Measurements from ENCODE around the gene NDUFB10. TPM values are rescaled to one million over a fixed set of nuclear protein-coding genes. Genes with fewer than 3 reads are reported as not detected.

Gene NDUFB10
- total and polyA plus RNA-seq, 7 experiments from 2014 or later: 40.0 to 180 (median 72.9) TPM

- DNase-seq (no peak), ATAC-seq (no peak)
- Mint-ChIP-seq H3K27me3 (peaks cover 15 to 36% (median 27%) of the 10 kb centered on the region in 5 donors), H3K27ac (no peak overlapping the region), H3K4me1 (peaks cover 0 to 5% (median 0%) of the 10 kb centered on the region in 7 donors), H3K36me3 (no peaks in the 10 kb centered on the region), H3K4me3 (no peak overlapping the region), H3K9me3 (no peaks in the 10 kb centered on the region)
- Histone ChIP-seq H3K27me3 (ENCODE audit: control insufficient read depth in 2 of 2, insufficient read depth in 2 of 2, low read length in 2 of 2) (peaks cover 0 to 2% of the 10 kb centered on the region in 2 donors), H3K9me3 (ENCODE audit: control insufficient read depth in 2 of 3, low read length in 3 of 3) (no peaks in the 10 kb centered on the region), H3K27ac (ENCODE audit: low read depth, low read length) (no peak overlapping the region), H3K4me1 (ENCODE audit: control insufficient read depth in 2 of 2, insufficient read depth in 2 of 2, low read length in 2 of 2) (no peaks in the 10 kb centered on the region), H3K4me3 (ENCODE audit: low read length) (no peak overlapping the region), H3K36me3 (ENCODE audit: control insufficient read depth in 2 of 3, insufficient read depth in 3 of 3, low read length in 3 of 3) (no peaks in the 10 kb centered on the region)
- POLR2A ChIA-PET: interaction anchor here (0.7 to 0.8 kb wide), 2 partner anchors 69 to 1018 kb away, joined by 3 read pairs; no protein-coding TSS in a partner anchor
- intact Hi-C loops (cut with micrococcal nuclease): no loop called here
- CTCF ChIA-PET: no interaction called here
These were observed 45.2 kb upstream of the NDUFB10 start for GRCh38 chr16:1914084-1914608.

- no peak overlapping the region for H3K4me3 ChIP-seq (ENCODE audit: low read length)
- H3K36me3 ChIP-seq (ENCODE audit: control insufficient read depth in 2 of 3, insufficient read depth in 3 of 3, low read length in 3 of 3): no peaks in the 10 kb centered on the region
- ATAC-seq: no peak
- ChIA-PET CTCF (no interaction called here), POLR2A (interaction anchor here (0.7 to 0.8 kb wide), 2 partner anchors 70 to 1017 kb away, joined by 3 read pairs; no protein-coding TSS in a partner anchor)
- no peak overlapping the region for H3K27ac ChIP-seq (ENCODE audit: low read depth, low read length)
- peaks cover 0 to 5% (median 0%) of the 10 kb centered on the region in 7 donors for H3K4me1 Mint-ChIP-seq
- intact Hi-C loops (cut with micrococcal nuclease): loop anchor here in 1 of 2 donors (5.0 kb wide), 1 partner anchor 38 kb away; no protein-coding TSS in a partner anchor
- H3K4me1 ChIP-seq (ENCODE audit: control insufficient read depth in 2 of 2, insufficient read depth in 2 of 2, low read length in 2 of 2): no peaks in the 10 kb centered on the region
- no peaks in the 10 kb centered on the region for H3K9me3 ChIP-seq (ENCODE audit: control insufficient read depth in 2 of 3, low read length in 3 of 3)
- no peaks in the 10 kb centered on the region for H3K9me3 Mint-ChIP-seq
- H3K36me3 Mint-ChIP-seq: no peaks in the 10 kb centered on the region
- H3K4me3 Mint-ChIP-seq: no peak overlapping the region
- H3K27me3 Mint-ChIP-seq: peaks cover 15 to 39% (median 28%) of the 10 kb centered on the region in 5 donors
- H3K27ac Mint-ChIP-seq: peak overlapping the region in 1 of 9 donors; percentile 42
- no peak for DNase-seq
- H3K27me3 ChIP-seq (ENCODE audit: control insufficient read depth in 2 of 2, insufficient read depth in 2 of 2, low read length in 2 of 2): peaks cover 2 to 4% of the 10 kb centered on the region in 2 donors
These were observed 44.4 kb upstream of the NDUFB10 start for GRCh38 chr16:1914988-1915387.

- H3K36me3 ChIP-seq (ENCODE audit: control insufficient read depth in 2 of 3, insufficient read depth in 3 of 3, low read length in 3 of 3): no peaks in the 10 kb centered on the region
- no peaks in the 10 kb centered on the region for H3K4me1 ChIP-seq (ENCODE audit: control insufficient read depth in 2 of 2, insufficient read depth in 2 of 2, low read length in 2 of 2)
- Mint-ChIP-seq H3K4me1 (peaks cover 0 to 5% (median 2%) of the 10 kb centered on the region in 7 donors), H3K9me3 (no peaks in the 10 kb centered on the region), H3K27ac (no peak overlapping the region), H3K27me3 (peaks cover 24 to 47% (median 37%) of the 10 kb centered on the region in 5 donors), H3K4me3 (no peak overlapping the region), H3K36me3 (no peaks in the 10 kb centered on the region)
- CTCF ChIA-PET: no interaction called here
- no peak overlapping the region for H3K4me3 ChIP-seq (ENCODE audit: low read length)
- intact Hi-C loops (cut with micrococcal nuclease): loop anchor here in 1 of 2 donors (5.0 kb wide), 1 partner anchor 39 kb away; no protein-coding TSS in a partner anchor
- POLR2A ChIA-PET: interaction anchor here (0.5 kb wide), 1 partner anchor 874 kb away, joined by 3 read pairs; no protein-coding TSS in a partner anchor
- peaks cover 2 to 4% of the 10 kb centered on the region in 2 donors for H3K27me3 ChIP-seq (ENCODE audit: control insufficient read depth in 2 of 2, insufficient read depth in 2 of 2, low read length in 2 of 2)
- no peaks in the 10 kb centered on the region for H3K9me3 ChIP-seq (ENCODE audit: control insufficient read depth in 2 of 3, low read length in 3 of 3)
- no peak overlapping the region for H3K27ac ChIP-seq (ENCODE audit: low read depth, low read length)
- ATAC-seq (no peak), DNase-seq (no peak)
These were observed 43.4 kb upstream of the NDUFB10 start for GRCh38 chr16:1915732-1916639.

- peaks cover 30 to 54% (median 43%) of the 10 kb centered on the region in 5 donors for H3K27me3 Mint-ChIP-seq
- no peak overlapping the region for H3K27ac ChIP-seq (ENCODE audit: low read depth, low read length)
- DNase-seq (no peak), ATAC-seq (no peak)
- peaks cover 2 to 4% of the 10 kb centered on the region in 2 donors for H3K27me3 ChIP-seq (ENCODE audit: control insufficient read depth in 2 of 2, insufficient read depth in 2 of 2, low read length in 2 of 2)
- H3K9me3 ChIP-seq (ENCODE audit: control insufficient read depth in 2 of 3, low read length in 3 of 3): no peaks in the 10 kb centered on the region
- intact Hi-C loops (cut with micrococcal nuclease): loop anchor here in 1 of 2 donors (5.0 kb wide), 1 partner anchor 39 kb away; no protein-coding TSS in a partner anchor
- H3K36me3 Mint-ChIP-seq: no peaks in the 10 kb centered on the region
- peaks cover 0 to 10% (median 3%) of the 10 kb centered on the region in 7 donors for H3K4me1 Mint-ChIP-seq
- H3K36me3 ChIP-seq (ENCODE audit: control insufficient read depth in 2 of 3, insufficient read depth in 3 of 3, low read length in 3 of 3): no peaks in the 10 kb centered on the region
- ChIA-PET CTCF (no interaction called here), POLR2A (no interaction called here)
- no peak overlapping the region for H3K4me3 ChIP-seq (ENCODE audit: low read length)
- no peaks in the 10 kb centered on the region for H3K9me3 Mint-ChIP-seq
- no peak overlapping the region for H3K27ac Mint-ChIP-seq
- no peaks in the 10 kb centered on the region for H3K4me1 ChIP-seq (ENCODE audit: control insufficient read depth in 2 of 2, insufficient read depth in 2 of 2, low read length in 2 of 2)
- peak overlapping the region in 1 of 10 donors; percentile 53 for H3K4me3 Mint-ChIP-seq
These were observed 42.7 kb upstream of the NDUFB10 start for GRCh38 chr16:1916640-1916990.

GRCh38 chr16:1917056-1917664, 42.2 kb upstream of the NDUFB10 start:
- POLR2A ChIA-PET: no interaction called here

GRCh38 chr16:1917665-1918350, 41.5 kb upstream of the NDUFB10 start:
- ChIA-PET CTCF (no interaction called here), POLR2A (no interaction called here)
- Histone ChIP-seq H3K4me3 (ENCODE audit: low read length) (no peak overlapping the region), H3K9me3 (ENCODE audit: control insufficient read depth in 2 of 3, low read length in 3 of 3) (no peaks in the 10 kb centered on the region), H3K36me3 (ENCODE audit: control insufficient read depth in 2 of 3, insufficient read depth in 3 of 3, low read length in 3 of 3) (no peaks in the 10 kb centered on the region), H3K4me1 (ENCODE audit: control insufficient read depth in 2 of 2, insufficient read depth in 2 of 2, low read length in 2 of 2) (no peaks in the 10 kb centered on the region), H3K27ac (ENCODE audit: low read depth, low read length) (no peak overlapping the region), H3K27me3 (ENCODE audit: control insufficient read depth in 2 of 2, insufficient read depth in 2 of 2, low read length in 2 of 2) (peaks cover 2 to 4% of the 10 kb centered on the region in 2 donors)
- H3K36me3 Mint-ChIP-seq: peaks cover 0 to 5% (median 0%) of the 10 kb centered on the region in 5 donors
- no peak for ATAC-seq
- H3K27ac Mint-ChIP-seq: no peak overlapping the region
- intact Hi-C loops (cut with micrococcal nuclease): loop anchor here in 1 of 2 donors (5.0 kb wide), 1 partner anchor 41 kb away; no protein-coding TSS in a partner anchor
- H3K4me1 Mint-ChIP-seq: peaks cover 0 to 10% (median 3%) of the 10 kb centered on the region in 7 donors
- peak overlapping the region in 1 of 10 donors; percentile 53 for H3K4me3 Mint-ChIP-seq
- peaks cover 38 to 63% (median 53%) of the 10 kb centered on the region in 5 donors for H3K27me3 Mint-ChIP-seq
- H3K9me3 Mint-ChIP-seq: no peaks in the 10 kb centered on the region
- DNase-seq: no peak

More at GRCh38 chr16:1917056-1917664, 42.2 kb upstream of the NDUFB10 start:
- H3K27ac ChIP-seq (ENCODE audit: low read depth, low read length): no peak overlapping the region
- no peak for ATAC-seq
- no peaks in the 10 kb centered on the region for H3K9me3 ChIP-seq (ENCODE audit: control insufficient read depth in 2 of 3, low read length in 3 of 3)
- Mint-ChIP-seq H3K27me3 (peaks cover 32 to 58% (median 47%) of the 10 kb centered on the region in 5 donors), H3K36me3 (no peaks in the 10 kb centered on the region), H3K4me1 (peaks cover 0 to 10% (median 3%) of the 10 kb centered on the region in 7 donors), H3K4me3 (peak overlapping the region in 1 of 10 donors; percentile 53), H3K9me3 (no peaks in the 10 kb centered on the region), H3K27ac (no peak overlapping the region)
- CTCF ChIA-PET: no interaction called here
- no peak overlapping the region for H3K4me3 ChIP-seq (ENCODE audit: low read length)
- DNase-seq: no peak
- no peaks in the 10 kb centered on the region for H3K36me3 ChIP-seq (ENCODE audit: control insufficient read depth in 2 of 3, insufficient read depth in 3 of 3, low read length in 3 of 3)
- H3K27me3 ChIP-seq (ENCODE audit: control insufficient read depth in 2 of 2, insufficient read depth in 2 of 2, low read length in 2 of 2): peaks cover 2 to 4% of the 10 kb centered on the region in 2 donors
- intact Hi-C loops (cut with micrococcal nuclease): loop anchor here in 1 of 2 donors (5.0 kb wide), 1 partner anchor 40 kb away; no protein-coding TSS in a partner anchor
- no peaks in the 10 kb centered on the region for H3K4me1 ChIP-seq (ENCODE audit: control insufficient read depth in 2 of 2, insufficient read depth in 2 of 2, low read length in 2 of 2)

Measured in naive thymus-derived CD4-positive, alpha-beta T cell (primary cell).